Measurements from ENCODE around the gene TMEM38A. TPM values are rescaled to one million over a fixed set of nuclear protein-coding genes. Genes with fewer than 3 reads are reported as not detected.

Gene TMEM38A
- 3.0 and 4.7 TPM in 2 replicates for total RNA-seq

GRCh38 chr19:16660763-16661479 is at the start of gene TMEM38A:
Gene TMEM38A (plus strand): TSS chr19:16661139. CDS start chr19:16661218, 79 bp downstream.
- DNase-seq (ENCODE audit: low read depth, low spot score) = no peak

- DNase-seq (ENCODE audit: low read depth, low spot score) = no peak
Observed at GRCh38 chr19:16612636-16613035, 48.3 kb upstream of the TMEM38A start.

GRCh38 chr19:16613841-16614240 is 47.1 kb upstream of the TMEM38A start:
- no peak for DNase-seq (ENCODE audit: low read depth, low spot score)

GRCh38 chr19:16614941-16615340 is 46.0 kb upstream of the TMEM38A start:
- DNase-seq (ENCODE audit: low read depth, low spot score) = no peak

- DNase-seq (ENCODE audit: low read depth, low spot score) = no peak
Observed at GRCh38 chr19:16615808-16616207, 45.1 kb upstream of the TMEM38A start.

GRCh38 chr19:16618248-16618647 is 42.7 kb upstream of the TMEM38A start:
- no peak for DNase-seq (ENCODE audit: low read depth, low spot score)

GRCh38 chr19:16619457-16619856 is 41.5 kb upstream of the TMEM38A start:
- DNase-seq (ENCODE audit: low read depth, low spot score) = no peak

- DNase-seq (ENCODE audit: low read depth, low spot score) = no peak
Observed at GRCh38 chr19:16620018-16620417, 40.9 kb upstream of the TMEM38A start.

GRCh38 chr19:16620584-16620983 is 40.4 kb upstream of the TMEM38A start:
- DNase-seq (ENCODE audit: low read depth, low spot score) = no peak

- no peak for DNase-seq (ENCODE audit: low read depth, low spot score)
Observed at GRCh38 chr19:16621165-16621800, 39.7 kb upstream of the TMEM38A start.

- no peak for DNase-seq (ENCODE audit: low read depth, low spot score)
Observed at GRCh38 chr19:16623066-16623465, 37.9 kb upstream of the TMEM38A start.

GRCh38 chr19:16623576-16623975 is 37.4 kb upstream of the TMEM38A start:
- no peak for DNase-seq (ENCODE audit: low read depth, low spot score)

GRCh38 chr19:16624236-16624635 is 36.7 kb upstream of the TMEM38A start:
- DNase-seq (ENCODE audit: low read depth, low spot score) = no peak

- DNase-seq (ENCODE audit: low read depth, low spot score) = no peak
Observed at GRCh38 chr19:16625163-16625958, 35.6 kb upstream of the TMEM38A start.

- no peak for DNase-seq (ENCODE audit: low read depth, low spot score)
Observed at GRCh38 chr19:16626796-16627192, 34.1 kb upstream of the TMEM38A start.

GRCh38 chr19:16627193-16627927 is 33.6 kb upstream of the TMEM38A start:
- no peak for DNase-seq (ENCODE audit: low read depth, low spot score)

- no peak for DNase-seq (ENCODE audit: low read depth, low spot score)
Observed at GRCh38 chr19:16627928-16628182, 33.1 kb upstream of the TMEM38A start.

GRCh38 chr19:16628183-16628983 is 32.6 kb upstream of the TMEM38A start, which contains the start of gene MED26:
Gene MED26 (minus strand): TSS chr19:16628204. CDS start chr19:16627943, 261 bp downstream.
- DNase-seq (ENCODE audit: low read depth, low spot score) = peak; percentile 62

GRCh38 chr19:16628984-16629691 is 31.8 kb upstream of the TMEM38A start:
- no peak for DNase-seq (ENCODE audit: low read depth, low spot score)

- DNase-seq (ENCODE audit: low read depth, low spot score) = no peak
Observed at GRCh38 chr19:16631465-16631864, 29.5 kb upstream of the TMEM38A start.
